ENCODE results near the gene MAPK10.
"Not testable (repeated sequence)": the region's sequence is repeated elsewhere in the genome, so short reads cannot be mapped to it uniquely, and the experiment has no call there.

Gene MAPK10

GRCh38 chr4:86021671-86022070 lies 338.2 kb downstream of the MAPK10 start:
- DNase-seq = not testable (repeated sequence)

GRCh38 chr4:86019906-86020305 lies 339.9 kb downstream of the MAPK10 start:
- no peak for DNase-seq

- no peak for DNase-seq
These were observed 340.5 kb downstream of the MAPK10 start for GRCh38 chr4:86019362-86019761.

GRCh38 chr4:86015412-86016350 lies 344.2 kb downstream of the MAPK10 start:
- DNase-seq = no peak

GRCh38 chr4:86014599-86014998 lies 345.3 kb downstream of the MAPK10 start:
- DNase-seq = no peak

- no peak for DNase-seq
These were observed 346.2 kb downstream of the MAPK10 start for GRCh38 chr4:86013621-86014020.

- DNase-seq = no peak
These were observed 348.7 kb downstream of the MAPK10 start for GRCh38 chr4:86011117-86011516.

- no peak for DNase-seq
These were observed 352.8 kb downstream of the MAPK10 start for GRCh38 chr4:86007042-86007441.

GRCh38 chr4:86006057-86006456 lies 353.8 kb downstream of the MAPK10 start:
- DNase-seq = no peak

GRCh38 chr4:86004030-86004429 lies 355.8 kb downstream of the MAPK10 start:
- DNase-seq = no peak

GRCh38 chr4:86001591-86001990 lies 358.3 kb downstream of the MAPK10 start:
- DNase-seq = no peak

- DNase-seq = no peak
These were observed 364.5 kb downstream of the MAPK10 start for GRCh38 chr4:85995361-85995760.

- no peak for DNase-seq
These were observed 365.3 kb downstream of the MAPK10 start for GRCh38 chr4:85994576-85994975.

- DNase-seq = no peak
These were observed 366.2 kb downstream of the MAPK10 start for GRCh38 chr4:85993641-85994040.

GRCh38 chr4:85986266-85986665 lies 373.6 kb downstream of the MAPK10 start:
- no peak for DNase-seq

GRCh38 chr4:85979276-85979675 lies 380.6 kb downstream of the MAPK10 start:
- DNase-seq = no peak

GRCh38 chr4:85970535-85970934 lies 389.3 kb downstream of the MAPK10 start:
- DNase-seq = no peak

GRCh38 chr4:85968945-85969819 lies 390.7 kb downstream of the MAPK10 start:
- DNase-seq = no peak

GRCh38 chr4:85967872-85968271 lies 392.0 kb downstream of the MAPK10 start:
- no peak for DNase-seq

GRCh38 chr4:85966373-85966772 lies 393.5 kb downstream of the MAPK10 start:
- no peak for DNase-seq

- DNase-seq = no peak
These were observed 394.3 kb downstream of the MAPK10 start for GRCh38 chr4:85965529-85965928.

- not testable (repeated sequence) for DNase-seq
These were observed 394.8 kb downstream of the MAPK10 start for GRCh38 chr4:85965017-85965416.

- no peak for DNase-seq
These were observed 395.6 kb downstream of the MAPK10 start for GRCh38 chr4:85964298-85964697.

- DNase-seq = no peak
These were observed 396.6 kb downstream of the MAPK10 start for GRCh38 chr4:85963231-85963630.

Measured in stimulated activated CD4-positive, alpha-beta T cell treated with anti-CD3 and anti-CD28 coated beads, Interleukin-4, amount 100 ng/mL, for 1 hour (primary cell).